Panc1 (cell line): Measurements from ENCODE around the gene WDR86.

Experiments
- POLR2AphosphoS5 ChIP-seq: IDR thresholded peaks from 2 replicates; pipeline ENCODE4 v1.6.1; 2012; ENCODE audit warnings: mild to moderate bottlenecking, low read depth, low read length, moderate library complexity
- SIN3A ChIP-seq: IDR thresholded peaks from 2 replicates; pipeline ENCODE4 v1.6.1; 2012; ENCODE audit warnings: low read depth, mild to moderate bottlenecking, low read length, moderate library complexity, borderline replicate concordance; ENCODE audit not compliant: insufficient read depth

GRCh38 chr7:151405056-151405455 lies 4.8 kb downstream of the WDR86 start:
- TF ChIP-seq SIN3A: no peak
- TF ChIP-seq POLR2AphosphoS5: no peak
